Glutamatergic neuron (in vitro differentiated cells): ENCODE data around the gene GABRR3. TPM values are rescaled to one million over a fixed set of nuclear protein-coding genes. Genes with fewer than 3 reads are reported as not detected.

ENCODE experiments used
- DNase-seq: peaks from one replicate; pipeline ENCODE4 v3.0.0; 2022
- H3K27ac Mint-ChIP-seq: one replicate; pipeline ENCODE4 v1.8.0; 2020; ENCODE audit warnings: mild to moderate bottlenecking, mixed read lengths, inconsistent platforms; ENCODE audit not compliant: unreplicated experiment
- H3K27me3 Mint-ChIP-seq: one replicate; pipeline ENCODE4 v1.8.0; 2020; ENCODE audit warnings: mild to moderate bottlenecking, moderate library complexity, mixed read lengths, inconsistent platforms; ENCODE audit not compliant: unreplicated experiment
- H3K36me3 Mint-ChIP-seq: one replicate; pipeline ENCODE4 v1.8.0; 2020; ENCODE audit warnings: mild to moderate bottlenecking, mixed read lengths, inconsistent platforms; ENCODE audit not compliant: unreplicated experiment
- H3K4me1 Mint-ChIP-seq: one replicate; pipeline ENCODE4 v1.8.0; 2020; ENCODE audit warnings: mild to moderate bottlenecking, low read depth, mixed read lengths, inconsistent platforms; ENCODE audit not compliant: unreplicated experiment
- H3K4me3 Mint-ChIP-seq: one replicate; pipeline ENCODE4 v1.8.0; 2020; ENCODE audit warnings: mild to moderate bottlenecking, mixed read lengths, inconsistent platforms; ENCODE audit not compliant: unreplicated experiment
- H3K9me3 Mint-ChIP-seq: one replicate; pipeline ENCODE4 v1.8.0; 2020; ENCODE audit warnings: mild to moderate bottlenecking, moderate library complexity, mixed read lengths, inconsistent platforms; ENCODE audit not compliant: unreplicated experiment
- CTCF ChIP-seq: fragments of 200-600 bp; sonication (generic); IDR thresholded peaks from one replicate; pipeline ENCODE4 v1.5.0; 2021; ENCODE audit not compliant: partially characterized antibody, unreplicated experiment
- total RNA-seq: library from RNA; stranded (reverse); fragmentation: NEBNext Ultra II Directional; extraction: Animal tissue kit (Norgen Biotek cat#: 25700); gene quantifications from one replicate; pipeline ENCODE4 v1.2.1, GENCODE V29; 2021; ENCODE audit not compliant: unreplicated experiment

Gene GABRR3
- total RNA-seq, 1 donor from 2014 or later = not detected

- no peak for DNase-seq
- Mint-ChIP-seq H3K4me1 (no peaks in the 10 kb centered on the region), H3K4me3 (no peak overlapping the region), H3K9me3 (no peaks in the 10 kb centered on the region), H3K27me3 (no peaks in the 10 kb centered on the region), H3K36me3 (no peaks in the 10 kb centered on the region), H3K27ac (no peak overlapping the region)
- TF ChIP-seq CTCF = no peak
Measured at GRCh38 chr3:98032904-98033303, 2.2 kb downstream of the GABRR3 start.

GRCh38 chr3:98032265-98032664 lies 2.9 kb downstream of the GABRR3 start:
- Mint-ChIP-seq H3K4me1 (no peaks in the 10 kb centered on the region), H3K27me3 (no peaks in the 10 kb centered on the region)

GRCh38 chr3:98029083-98029482 lies 6.0 kb downstream of the GABRR3 start:
- DNase-seq = no peak
- no peak overlapping the region for H3K27ac Mint-ChIP-seq

More at GRCh38 chr3:98032265-98032664, 2.9 kb downstream of the GABRR3 start:
- no peaks in the 10 kb centered on the region for H3K36me3 Mint-ChIP-seq
- TF ChIP-seq CTCF = no peak
- no peak overlapping the region for H3K27ac Mint-ChIP-seq
- H3K9me3 Mint-ChIP-seq = no peaks in the 10 kb centered on the region
- H3K4me3 Mint-ChIP-seq = no peak overlapping the region
- no peak for DNase-seq

GRCh38 chr3:98027085-98027446 lies 8.0 kb downstream of the GABRR3 start:
- TF ChIP-seq CTCF = no peak
- Mint-ChIP-seq H3K27me3 (no peaks in the 10 kb centered on the region), H3K36me3 (no peaks in the 10 kb centered on the region), H3K4me3 (no peak overlapping the region), H3K4me1 (peaks cover 8% of the 10 kb centered on the region), H3K27ac (no peak overlapping the region), H3K9me3 (peaks cover 2% of the 10 kb centered on the region)
- DNase-seq = no peak

More at GRCh38 chr3:98029083-98029482, 6.0 kb downstream of the GABRR3 start:
- Mint-ChIP-seq H3K4me1 (no peaks in the 10 kb centered on the region), H3K27me3 (no peaks in the 10 kb centered on the region), H3K36me3 (no peaks in the 10 kb centered on the region), H3K4me3 (no peak overlapping the region), H3K9me3 (peaks cover 2% of the 10 kb centered on the region)
- TF ChIP-seq CTCF = no peak

GRCh38 chr3:98026425-98027084 lies 8.6 kb downstream of the GABRR3 start:
- Mint-ChIP-seq H3K27ac (no peak overlapping the region), H3K4me1 (peaks cover 8% of the 10 kb centered on the region), H3K4me3 (no peak overlapping the region), H3K9me3 (peaks cover 2% of the 10 kb centered on the region), H3K36me3 (no peaks in the 10 kb centered on the region), H3K27me3 (no peaks in the 10 kb centered on the region)
- no peak for DNase-seq
- TF ChIP-seq CTCF = no peak
